Measurements from ENCODE around the gene VAV3. TPM values are rescaled to one million over a fixed set of nuclear protein-coding genes. Genes with fewer than 3 reads are reported as not detected.
A peak's percentile ranks its signal among the peaks of the same experiment; 100 is the strongest.

The VAV3 gene
- total and polyA plus RNA-seq, 2 of the 13 experiments (the other 11 are each of a cell fraction or from before 2014, with no cell fraction given): 15.9 to 29.8 TPM

DNA sequence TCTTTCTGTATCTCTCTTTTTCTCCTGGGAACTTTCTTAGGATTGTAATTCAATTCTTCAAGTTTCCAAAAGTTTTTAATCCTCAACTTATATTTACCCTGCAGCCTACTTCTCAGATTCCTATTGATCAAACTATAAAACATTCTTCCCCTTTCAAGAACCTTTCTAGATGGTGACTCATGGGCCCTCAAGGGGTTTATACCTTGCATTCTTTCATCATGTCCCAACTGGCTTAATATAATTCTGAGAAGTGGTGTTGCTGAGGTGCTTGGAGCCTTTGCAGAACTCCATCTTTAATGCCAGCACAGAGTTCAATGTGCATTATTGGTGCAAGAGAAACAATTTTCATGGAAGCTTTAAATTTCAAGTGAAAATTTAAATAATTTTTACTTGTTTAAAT, 273.4 kb downstream of the VAV3 start (continued):
- no peak for TF ChIP-seq ZMAT5 (CRISPR knock-in tag; IDR thresholded peaks at IDR 0.05; ENCODE audit: borderline replicate concordance, low read depth)
- no peak for TF ChIP-seq PTBP1 (IDR thresholded peaks at IDR 0.05; ENCODE audit: low read depth, low read length, poor library complexity, severe bottlenecking)

GRCh38 chr1:107690491-107690890, 274.5 kb downstream of the VAV3 start:
- POLR2A ChIA-PET: interaction anchor here (0.8 kb wide), 1 partner anchor 157 kb away, joined by 3 read pairs; no protein-coding TSS in a partner anchor
- no peaks in the 10 kb centered on the region for H3K36me3 ChIP-seq (replicated peaks in 1 of 2; ENCODE audit: control insufficient read depth in 1 of 2, insufficient read depth in 2 of 2, low read length in 2 of 2)
- 88% methylated on average over 1 of the region's 2 CpGs for WGBS (ENCODE audit: low lambda C conversion rate)

More at GRCh38 chr1:107690491-107690890, 274.5 kb downstream of the VAV3 start:
- intact Hi-C loops (cut with micrococcal nuclease; ENCODE audit: unreplicated experiment): no loop called here
- H4K20me1 ChIP-seq (ENCODE audit: insufficient read depth, low read length): no peaks in the 10 kb centered on the region
- peak; percentile 50 for ATAC-seq
- no peak overlapping the region for H3K4me3 ChIP-seq (replicated peaks in 1 of 3; ENCODE audit: insufficient read depth in 1 of 3, low read depth in 2 of 3, low read length in 3 of 3)
- H3K9me3 ChIP-seq (ENCODE audit: low read length): no peaks in the 10 kb centered on the region
- no TSS peak for BruUV-seq (replicated peaks)
- in situ Hi-C loops (cut with HindIII; ENCODE audit: extremely low pct_ligation_motif_present, low pct_unique_long_range_greater_than_20kb): no loop called here
- TF ChIP-seq ZMYM4 (CRISPR knock-in tag; IDR thresholded peaks at IDR 0.05) (0 out of 2 replicates have a peak, but pooled peaks have one; percentile 26), KLF9 (CRISPR knock-in tag; IDR thresholded peaks at IDR 0.05; ENCODE audit: low read depth) (no peak)
- TF ChIP-seq, protein P1, sequence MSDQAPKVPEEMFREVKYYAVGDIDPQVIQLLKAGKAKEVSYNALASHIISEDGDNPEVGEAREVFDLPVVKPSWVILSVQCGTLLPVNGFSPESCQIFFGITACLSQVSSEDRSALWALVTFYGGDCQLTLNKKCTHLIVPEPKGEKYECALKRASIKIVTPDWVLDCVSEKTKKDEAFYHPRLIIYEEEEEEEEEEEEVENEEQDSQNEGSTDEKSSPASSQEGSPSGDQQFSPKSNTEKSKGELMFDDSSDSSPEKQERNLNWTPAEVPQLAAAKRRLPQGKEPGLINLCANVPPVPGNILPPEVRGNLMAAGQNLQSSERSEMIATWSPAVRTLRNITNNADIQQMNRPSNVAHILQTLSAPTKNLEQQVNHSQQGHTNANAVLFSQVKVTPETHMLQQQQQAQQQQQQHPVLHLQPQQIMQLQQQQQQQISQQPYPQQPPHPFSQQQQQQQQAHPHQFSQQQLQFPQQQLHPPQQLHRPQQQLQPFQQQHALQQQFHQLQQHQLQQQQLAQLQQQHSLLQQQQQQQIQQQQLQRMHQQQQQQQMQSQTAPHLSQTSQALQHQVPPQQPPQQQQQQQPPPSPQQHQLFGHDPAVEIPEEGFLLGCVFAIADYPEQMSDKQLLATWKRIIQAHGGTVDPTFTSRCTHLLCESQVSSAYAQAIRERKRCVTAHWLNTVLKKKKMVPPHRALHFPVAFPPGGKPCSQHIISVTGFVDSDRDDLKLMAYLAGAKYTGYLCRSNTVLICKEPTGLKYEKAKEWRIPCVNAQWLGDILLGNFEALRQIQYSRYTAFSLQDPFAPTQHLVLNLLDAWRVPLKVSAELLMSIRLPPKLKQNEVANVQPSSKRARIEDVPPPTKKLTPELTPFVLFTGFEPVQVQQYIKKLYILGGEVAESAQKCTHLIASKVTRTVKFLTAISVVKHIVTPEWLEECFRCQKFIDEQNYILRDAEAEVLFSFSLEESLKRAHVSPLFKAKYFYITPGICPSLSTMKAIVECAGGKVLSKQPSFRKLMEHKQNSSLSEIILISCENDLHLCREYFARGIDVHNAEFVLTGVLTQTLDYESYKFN (CRISPR knock-in tag; conservative IDR thresholded peaks at IDR 0.05): no peak
- H2AFZ ChIP-seq (ENCODE audit: low read length): peak overlapping the region; percentile 46
- peaks cover 26% of the 10 kb centered on the region for H3K79me2 ChIP-seq (ENCODE audit: insufficient read depth, low read length)
- no peak for FAIRE-seq
- peaks cover 35% of the 10 kb centered on the region for H3K4me1 ChIP-seq (ENCODE audit: insufficient read depth, low read length)
- DNase-seq (ENCODE audit: low spot score): peak; percentile 8
- no peaks in the 10 kb centered on the region for H3K27me3 ChIP-seq (ENCODE audit: control insufficient read depth in 1 of 2, insufficient read depth in 2 of 2, low read length in 2 of 2)
- H3K27ac ChIP-seq (ENCODE audit: extremely low read length, insufficient read depth, low read length): no peak overlapping the region
- CTCF ChIA-PET (ENCODE audit: low intra/inter-chr PET ratio, low total read pairs): no interaction called here
- no peak overlapping the region for H3K4me2 ChIP-seq (ENCODE audit: low read depth, low read length)
- no peak overlapping the region for H3K9ac ChIP-seq (ENCODE audit: insufficient read depth, low read depth, low read length)
